Cardiac septum (tissue), 1 donor: Measurements from ENCODE around the gene TDO2. TPM values are rescaled to one million over a fixed set of nuclear protein-coding genes. Genes with fewer than 3 reads are reported as not detected.

Source experiments
- DNase-seq: peaks from one replicate; pipeline ENCODE4 v3.0.0-alpha.2; 2020; ENCODE audit warnings: low spot score
- intact Hi-C: fragments of 100-400 bp; cut with DNase I; formaldehyde crosslinking; loops from one replicate; pipeline ENCODE4 v1.14.0; 2022
- total RNA-seq: library from RNA; stranded (reverse); fragmentation: NEBNext Ultra II Directional; extraction: Animal tissue kit (Norgen Biotek cat#: 25700); gene quantifications from one replicate; pipeline ENCODE4 v1.2.1, GENCODE V29; 2021
- donor health status: DM: no; HTN: no; CAD: no.

TDO2 gene
- total RNA-seq, 1 donor from 2014 or later = 0.13 TPM

DNA sequence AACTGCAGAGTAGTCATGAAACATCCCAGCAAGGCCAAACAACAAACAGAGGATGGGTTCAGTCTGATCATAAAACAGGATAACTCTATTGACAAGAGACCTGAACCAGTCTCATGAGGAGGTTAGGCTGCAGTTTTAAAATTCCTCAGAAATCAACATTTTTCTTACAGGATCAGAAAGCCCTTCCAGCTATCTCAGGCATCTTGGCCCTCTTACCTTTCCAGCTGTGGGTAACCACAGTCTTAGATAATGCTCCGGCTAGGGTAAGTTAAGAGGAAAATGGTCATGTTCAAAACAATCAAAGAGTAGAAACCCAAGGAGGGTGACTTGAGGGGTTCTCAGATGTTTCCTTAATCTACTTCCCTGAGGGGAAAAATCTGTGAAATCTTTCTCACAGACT lies 45.0 kb downstream of the TDO2 start:
- intact Hi-C loops = no loop called here
- DNase-seq = no peak

DNA sequence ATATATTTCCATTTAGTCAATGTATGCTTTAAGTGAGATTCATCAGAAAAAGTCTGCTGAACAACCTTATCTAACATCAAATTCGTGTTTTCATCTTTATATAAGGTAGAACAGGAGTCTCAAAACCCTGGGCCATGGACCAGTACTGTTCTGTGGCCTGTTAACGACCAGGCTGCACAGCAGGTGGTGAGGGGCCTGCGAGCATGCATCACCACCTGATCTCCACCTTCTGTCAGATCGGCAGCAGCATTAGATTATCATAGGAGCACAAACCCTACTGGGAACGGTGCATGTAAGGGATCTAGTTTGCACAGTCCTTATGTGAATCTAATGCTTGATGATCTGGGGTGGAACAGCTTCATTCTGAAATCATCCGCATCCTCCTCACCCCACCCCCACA lies 47.0 kb downstream of the TDO2 start:
- intact Hi-C loops = loop anchor here (10.0 kb wide), 2 partner anchors 506 to 546 kb away; no protein-coding TSS in a partner anchor
- DNase-seq = no peak

DNA sequence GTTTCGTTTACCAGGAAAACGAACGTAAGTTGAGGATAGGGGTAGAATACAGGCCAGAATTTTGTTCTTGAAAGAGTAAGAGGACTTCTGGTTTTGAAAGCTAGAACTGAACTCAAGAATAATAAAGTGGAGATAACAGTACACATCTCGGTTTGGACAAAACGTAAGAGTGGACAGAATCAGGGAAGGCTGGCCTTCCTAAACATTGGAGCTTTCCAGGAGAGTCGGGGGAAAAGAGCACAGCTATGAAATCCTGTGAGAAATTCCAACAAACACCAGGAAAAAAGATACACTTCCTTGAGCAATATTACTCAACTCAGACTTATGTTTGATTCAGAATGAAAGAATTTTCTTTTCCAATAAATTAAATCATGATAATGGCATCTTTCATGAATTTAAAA lies 49.0 kb downstream of the TDO2 start:
- no peak for DNase-seq

DNA sequence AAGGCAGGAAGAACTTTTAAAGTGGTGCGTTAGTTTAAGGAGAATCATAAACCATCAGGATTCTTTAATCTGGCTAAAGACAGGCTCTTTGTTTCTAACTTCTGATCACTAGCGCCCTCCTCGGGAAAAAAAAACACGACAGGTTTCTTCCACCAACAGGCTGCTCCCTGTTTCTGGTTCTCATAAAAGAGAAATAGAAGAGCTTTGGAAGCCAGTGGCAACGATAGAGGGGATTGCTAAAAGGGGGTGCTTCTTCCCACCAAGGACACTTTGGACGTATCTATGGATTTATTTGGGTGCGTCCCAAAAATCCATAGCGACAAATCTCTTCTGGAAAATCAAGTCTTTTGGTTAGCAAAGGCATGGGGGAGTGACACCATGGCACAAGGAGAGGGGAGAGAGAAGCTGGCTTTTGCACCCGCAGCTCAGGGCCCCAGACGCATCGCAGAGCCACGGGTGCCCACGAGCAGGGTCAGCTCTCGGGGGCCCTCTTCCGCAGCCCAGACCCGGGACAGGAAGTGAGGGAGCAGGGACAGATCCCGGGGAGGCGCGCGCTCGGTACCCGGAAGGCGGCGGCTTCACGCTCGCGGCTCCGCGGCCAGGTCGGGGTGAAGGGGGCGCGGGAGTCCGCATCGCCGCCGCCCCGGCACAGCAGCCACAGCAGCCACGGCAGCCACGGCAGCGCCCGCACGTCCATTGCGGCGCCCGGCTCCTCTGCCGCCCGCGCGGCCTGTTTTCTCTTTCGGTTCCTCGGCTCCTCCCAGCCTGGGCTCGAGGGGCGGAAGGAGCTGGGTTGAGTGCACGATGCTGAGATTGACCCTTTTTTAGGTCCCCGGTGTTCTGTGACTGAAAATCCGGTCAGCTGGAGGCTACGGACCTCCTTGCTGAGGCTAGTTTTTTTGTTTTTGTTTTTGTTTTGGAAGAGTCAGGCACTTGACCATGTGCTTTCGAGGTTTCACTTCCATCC lies 49.9 kb downstream of the TDO2 start, which contains the start of gene CTSO:
CTSO (minus strand) TSS at position 716 of the 967 bp plus-strand sequence; CDS start at position 697, 19 bp downstream.
- peak; percentile 82 for DNase-seq
- intact Hi-C loops = loop anchor here (2.0 to 10.0 kb wide), 3 partner anchors 145 to 549 kb away; no protein-coding TSS in a partner anchor

More for the DNA sequence above, 49.0 kb downstream of the TDO2 start:
- intact Hi-C loops = loop anchor here (2.0 to 10.0 kb wide), 3 partner anchors 144 to 548 kb away; no protein-coding TSS in a partner anchor

DNA sequence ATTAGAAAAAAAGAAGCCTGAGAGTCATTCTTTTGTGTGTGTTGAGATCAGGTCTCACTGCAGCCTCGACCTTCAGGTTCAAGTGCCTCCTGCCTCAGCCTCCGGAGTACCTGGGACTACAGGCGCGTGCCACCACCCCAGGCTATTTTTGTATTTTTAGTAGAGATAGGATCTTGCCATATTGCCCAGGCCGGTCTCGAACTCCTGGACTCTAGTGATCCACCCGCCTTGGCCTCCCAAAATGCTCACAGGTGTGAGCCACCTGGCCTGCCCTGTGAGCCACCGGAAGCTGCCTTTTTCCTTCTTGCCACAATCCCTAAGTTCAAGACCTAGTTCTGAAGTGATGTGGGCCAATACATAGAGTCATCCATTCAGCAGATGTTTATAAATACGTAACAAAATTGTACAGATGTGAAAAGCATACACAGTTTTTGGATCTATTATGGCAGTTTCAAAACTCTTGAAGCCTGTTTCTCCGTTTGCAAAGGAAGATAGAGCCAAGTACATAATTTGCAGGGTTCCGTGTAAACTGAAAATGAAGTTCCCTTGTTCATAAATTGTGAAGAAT lies 50.7 kb downstream of the TDO2 start:
- no peak for DNase-seq
- intact Hi-C loops = loop anchor here (10.0 kb wide), 2 partner anchors 509 to 549 kb away; no protein-coding TSS in a partner anchor

DNA sequence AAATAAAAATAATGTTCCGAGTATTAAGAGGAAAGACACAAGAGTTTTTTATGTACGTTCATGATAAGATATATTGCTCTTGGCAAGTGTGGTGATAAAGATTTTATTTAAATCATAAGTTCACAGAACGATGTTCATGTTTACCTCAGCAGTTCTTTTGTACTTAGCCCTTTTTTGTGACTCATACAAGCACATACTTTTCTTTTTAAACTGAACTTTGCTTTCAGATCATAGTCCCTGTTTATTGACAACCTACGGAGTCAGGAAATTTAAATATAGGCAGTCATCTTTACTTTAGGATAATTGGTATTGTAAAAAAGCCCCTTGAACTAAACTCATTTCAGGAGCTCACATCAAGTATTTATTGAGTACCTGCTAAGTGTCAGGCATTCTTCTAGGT lies 51.4 kb downstream of the TDO2 start:
- DNase-seq = no peak
- intact Hi-C loops = loop anchor here (10.0 kb wide), 2 partner anchors 510 to 550 kb away; no protein-coding TSS in a partner anchor

DNA sequence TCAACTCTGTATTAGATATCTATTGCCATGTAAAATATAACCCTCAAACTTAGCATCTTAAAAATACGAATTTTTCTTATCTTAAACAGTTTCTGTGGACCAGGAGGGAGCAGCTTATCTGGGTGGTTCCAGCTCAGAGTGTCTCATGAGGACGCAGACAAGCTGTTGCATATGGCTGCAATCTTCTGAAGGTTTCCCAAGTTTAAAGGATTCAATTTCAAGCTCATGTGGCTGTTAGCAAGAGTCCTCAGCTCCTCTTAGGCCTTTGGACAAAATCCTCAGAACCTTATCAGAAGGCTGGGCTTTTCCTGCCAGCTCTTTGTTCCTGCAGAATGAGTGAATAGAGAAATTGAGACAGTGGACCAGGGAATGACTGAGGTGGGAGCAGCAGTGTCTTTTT lies 53.0 kb downstream of the TDO2 start:
- no peak for DNase-seq
- intact Hi-C loops = loop anchor here (10.0 kb wide), 2 partner anchors 512 to 552 kb away; no protein-coding TSS in a partner anchor

DNA sequence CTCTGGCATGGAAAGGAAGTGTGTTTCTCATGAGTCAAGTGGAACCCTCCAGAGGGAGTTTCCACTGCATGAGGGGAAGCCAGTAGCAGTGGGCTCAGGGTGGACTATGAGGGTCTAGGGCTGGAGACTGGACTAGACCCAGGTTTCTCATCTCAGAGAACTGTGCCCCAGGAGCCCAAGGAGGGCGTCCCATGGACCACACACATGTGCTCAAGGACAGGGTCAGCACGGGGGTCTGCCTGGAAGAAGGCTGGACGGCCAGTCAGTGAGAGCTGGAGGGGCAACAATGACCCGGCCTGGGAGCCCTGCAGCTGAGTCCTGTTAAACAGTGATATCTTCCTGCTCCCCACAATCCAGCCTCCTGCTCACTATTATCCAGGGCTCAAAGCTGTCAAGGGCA lies 55.9 kb downstream of the TDO2 start:
- DNase-seq = no peak
- intact Hi-C loops = loop anchor here (10.0 kb wide), 2 partner anchors 515 to 555 kb away; no protein-coding TSS in a partner anchor

DNA sequence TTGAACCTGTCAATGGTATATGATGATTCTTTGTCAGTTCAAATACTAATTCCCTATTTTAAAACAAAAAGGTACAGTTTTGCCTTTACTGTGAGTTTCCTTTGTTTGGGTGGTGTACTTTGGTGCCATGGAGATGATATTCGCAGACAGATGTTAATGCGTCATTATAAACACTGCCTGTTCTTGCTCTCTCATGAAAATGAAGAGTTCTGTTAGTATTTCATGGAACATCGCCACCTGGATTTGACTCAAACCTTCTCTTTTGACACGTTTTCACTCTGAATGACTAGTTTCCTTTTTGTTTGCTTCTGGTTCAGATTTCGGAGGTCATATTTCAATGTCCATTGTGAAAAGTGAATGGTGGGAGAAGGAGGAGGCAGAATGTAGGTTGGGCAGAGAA lies 57.0 kb downstream of the TDO2 start:
- no peak for DNase-seq
- intact Hi-C loops = no loop called here

DNA sequence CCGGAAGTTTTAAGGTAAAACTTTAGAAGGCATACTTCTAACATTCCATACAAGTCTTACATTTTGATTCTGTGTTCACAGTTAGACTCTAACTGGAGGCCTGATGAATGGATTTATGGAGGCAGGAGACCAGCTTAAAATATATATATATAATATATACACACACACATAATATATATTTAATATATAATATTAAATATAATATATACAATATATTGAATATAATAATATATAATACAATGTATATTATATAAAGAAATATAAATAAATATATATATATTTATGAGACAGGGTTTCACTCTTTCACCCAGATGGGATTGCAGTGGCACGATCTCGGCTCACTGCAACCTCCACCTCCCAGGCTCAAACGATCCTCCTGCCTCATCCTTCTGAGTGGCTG lies 58.1 kb downstream of the TDO2 start:
- DNase-seq = no peak
- intact Hi-C loops = no loop called here

DNA sequence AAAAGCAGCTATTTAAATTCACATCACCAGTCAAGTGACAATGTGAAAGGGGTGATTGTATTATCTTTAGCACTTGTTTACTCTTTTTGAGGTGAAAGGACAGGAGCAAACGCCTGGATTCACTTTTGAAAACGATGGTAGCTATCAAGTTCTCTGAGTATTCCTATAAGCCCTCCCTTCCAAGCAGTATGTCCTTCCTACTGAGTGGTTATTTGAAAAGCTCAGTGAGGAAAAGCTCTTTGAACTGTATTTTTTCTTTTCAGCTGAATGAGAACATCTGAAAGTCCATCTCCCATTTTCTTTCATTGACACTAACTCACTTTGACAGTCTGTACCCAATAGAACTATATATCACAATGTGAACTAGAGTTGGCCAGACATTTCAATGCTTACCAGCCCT lies 59.3 kb downstream of the TDO2 start:
- DNase-seq = no peak
- intact Hi-C loops = no loop called here

DNA sequence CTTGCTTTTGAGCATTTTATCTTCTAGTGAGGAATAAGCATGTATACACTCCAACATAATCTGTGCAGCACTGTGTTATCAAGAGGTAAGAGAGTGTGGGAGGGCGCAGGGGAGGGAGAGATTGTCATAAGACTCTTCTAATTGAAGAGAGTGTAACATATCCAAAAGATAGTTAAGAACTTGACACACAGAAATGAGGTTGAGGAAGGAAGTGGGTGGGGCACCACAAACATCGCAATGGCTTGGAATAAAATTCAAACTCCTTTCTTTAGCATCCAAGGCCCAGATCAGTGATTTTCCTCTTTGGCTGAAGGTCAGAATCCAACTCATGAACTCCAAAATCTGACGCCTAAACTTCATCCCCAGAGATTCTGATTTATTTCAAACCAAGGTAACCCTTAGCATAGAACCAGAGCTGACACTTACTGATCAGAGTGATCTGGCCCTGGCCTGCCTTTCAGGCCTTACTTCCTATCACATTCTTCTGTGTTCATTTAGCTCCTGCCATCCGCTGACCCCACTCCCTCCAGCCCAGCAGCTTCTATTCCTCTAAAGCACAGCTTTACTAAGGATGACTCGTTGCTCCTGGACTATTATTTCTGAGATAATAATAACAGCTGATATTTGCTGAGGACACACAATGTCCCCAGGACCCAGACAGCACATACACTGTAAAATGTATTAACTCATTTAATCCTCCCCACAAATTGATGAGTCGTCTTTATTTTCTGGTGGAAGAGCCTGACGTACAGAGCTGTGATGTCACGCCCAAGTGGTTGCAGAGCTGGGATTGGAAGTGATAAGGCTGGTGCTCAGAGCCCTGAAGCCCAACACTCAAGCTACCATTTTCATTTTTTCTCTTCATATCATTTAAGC lies 60.8 kb downstream of the TDO2 start:
- DNase-seq = no peak
- intact Hi-C loops = no loop called here

DNA sequence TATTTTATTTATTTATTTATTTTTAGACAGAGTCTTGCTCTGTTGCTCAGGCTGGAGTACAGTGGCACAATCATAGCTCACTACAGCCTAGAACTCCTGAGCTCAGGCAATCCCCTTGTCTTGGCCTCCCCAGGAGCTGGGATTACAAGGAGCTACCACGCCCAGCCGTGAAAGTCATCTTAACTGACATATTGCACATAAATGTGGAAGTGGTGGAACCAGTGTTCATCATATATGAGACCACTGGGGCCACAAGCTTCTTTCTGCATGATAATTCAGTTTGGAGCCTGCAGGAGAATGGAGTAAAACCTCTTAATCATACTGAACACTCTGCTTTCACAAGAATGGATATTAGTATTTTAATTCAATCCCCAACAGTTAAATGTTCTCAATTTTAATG lies 62.7 kb downstream of the TDO2 start:
- intact Hi-C loops = no loop called here
- no peak for DNase-seq

DNA sequence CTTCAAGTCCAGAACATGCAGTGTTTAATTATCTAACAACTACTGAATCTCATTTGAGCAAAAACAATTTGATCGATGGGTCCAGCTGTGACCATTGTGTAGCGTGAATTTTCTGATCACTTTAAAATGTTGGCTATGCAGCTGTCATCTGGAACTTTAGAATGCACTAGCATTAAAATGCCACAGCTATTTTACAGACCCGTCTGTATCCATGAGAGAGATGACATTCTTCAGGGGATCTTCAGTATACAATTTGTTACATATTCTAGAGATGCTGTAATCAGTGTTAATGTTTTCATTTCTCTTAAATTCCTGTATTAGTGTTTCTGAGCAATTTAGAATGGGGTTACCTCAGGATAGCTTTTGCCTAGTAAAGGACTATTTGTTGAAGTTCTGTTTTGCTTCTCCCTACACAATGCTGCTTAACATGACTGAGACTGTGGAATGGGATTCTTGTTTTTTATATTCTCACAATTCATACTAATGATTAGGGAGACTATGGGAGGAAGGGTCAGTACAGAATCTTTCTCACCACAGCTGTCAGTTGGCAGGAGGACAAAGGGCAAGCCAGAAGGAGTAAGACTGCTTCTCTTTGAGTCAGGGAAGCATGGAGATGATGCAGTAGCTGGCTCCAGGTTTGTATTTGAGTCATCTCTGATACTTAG lies 63.4 kb downstream of the TDO2 start:
- no peak for DNase-seq
- intact Hi-C loops = no loop called here

Other genes with a start within 250 kb of the TDO2 start
- gene GUCY1A1, start 236.8 kb upstream of the TDO2 start, total RNA-seq = 40.5 TPM
- gene GUCY1B1, start 144.7 kb upstream of the TDO2 start, total RNA-seq = 17.0 TPM
- not detected for gene ASIC5, start 37.4 kb upstream of the TDO2 start, total RNA-seq
- 9.0 TPM for gene CTSO, start 50.2 kb downstream of the TDO2 start, total RNA-seq